ENCODE results near the gene KPNA2. TPM values are rescaled to one million over a fixed set of nuclear protein-coding genes. Genes with fewer than 3 reads are reported as not detected.

KPNA2 gene
- 162 and 259 TPM in 2 replicates for total RNA-seq

DNA sequence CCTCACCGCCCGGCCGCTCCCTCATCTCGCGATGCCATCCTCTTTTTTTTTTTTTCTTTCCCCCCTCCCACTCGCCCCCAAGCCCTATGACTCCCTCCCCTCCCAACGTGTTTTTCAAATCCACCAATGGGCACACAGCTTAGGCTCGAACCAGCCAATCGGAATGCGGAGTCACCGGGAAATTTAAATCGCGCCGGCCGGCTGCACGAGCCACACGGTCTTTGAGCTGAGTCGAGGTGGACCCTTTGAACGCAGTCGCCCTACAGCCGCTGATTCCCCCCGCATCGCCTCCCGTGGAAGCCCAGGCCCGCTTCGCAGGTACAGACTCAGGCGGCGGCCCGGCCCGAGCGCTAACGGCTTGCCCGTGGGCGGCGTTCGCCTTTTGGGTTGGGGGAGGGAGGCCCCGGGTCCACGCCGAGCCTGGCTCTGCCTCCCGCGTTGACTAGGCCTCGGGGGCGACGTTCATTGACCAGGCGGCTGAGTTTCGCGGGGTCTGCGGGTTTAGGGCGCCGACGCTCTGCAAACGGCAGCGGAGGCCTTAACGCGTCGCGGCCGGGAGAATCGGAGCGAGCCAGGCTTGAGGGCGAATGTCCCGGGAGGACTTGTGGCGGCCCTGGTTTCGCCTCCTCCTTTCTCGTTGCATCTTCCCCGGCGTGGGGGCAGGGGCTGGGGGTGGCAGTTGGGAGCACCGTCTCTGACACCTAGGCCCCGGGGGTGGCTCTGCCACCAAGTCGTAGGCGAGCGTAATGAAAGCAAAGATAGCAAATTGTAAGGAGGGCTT is at the start of gene KPNA2:
TSS of gene KPNA2 (plus strand) at position 213 of the 781 bp plus-strand sequence. CDS start 1,398 bp downstream, outside the sequence.

GRCh38 chr17:67996301-67997171 is 39.0 kb upstream of the KPNA2 start, which contains the start of gene C17orf58:
Gene C17orf58, minus strand, starts transcription at chr17:67996469. Its CDS starts 271 bp downstream, at chr17:67996198.

Other genes with a start within 250 kb of the KPNA2 start
- 65.6 and 68.9 TPM in 2 replicates for gene BPTF, start 210.2 kb upstream of the KPNA2 start, total RNA-seq
- gene C17orf58, start 39.3 kb upstream of the KPNA2 start, total RNA-seq: 16.5 and 25.5 TPM in 2 replicates
- gene AMZ2, start 212.3 kb downstream of the KPNA2 start, total RNA-seq: 60.1 and 66.0 TPM in 2 replicates